H1 (cell line): Measurements from ENCODE around the gene LRIT2.

Experiments
- ZNF274 ChIP-seq: IDR thresholded peaks from 2 replicates; pipeline ENCODE4 v1.7.0; 2012; ENCODE audit warnings: low read length, borderline replicate concordance; ENCODE audit errors: extremely low read depth
- TF ChIP-seq, protein P1 (sequence below), 3 experiments: IDR thresholded peaks; 1 replicate in 2 of 3; 2 replicates in 1 of 3; pipeline versions ENCODE4 v1.5.1 to v1.6.1; 2011; ENCODE audit warnings: low read length in 3 of 3, mild to moderate bottlenecking in 3 of 3, inconsistent platforms in 2 of 3, low read depth in 1 of 3, moderate library complexity in 1 of 3; ENCODE audit not compliant: insufficient read depth in 1 of 3; ENCODE audit errors: control extremely low read depth in 1 of 3

DNA sequence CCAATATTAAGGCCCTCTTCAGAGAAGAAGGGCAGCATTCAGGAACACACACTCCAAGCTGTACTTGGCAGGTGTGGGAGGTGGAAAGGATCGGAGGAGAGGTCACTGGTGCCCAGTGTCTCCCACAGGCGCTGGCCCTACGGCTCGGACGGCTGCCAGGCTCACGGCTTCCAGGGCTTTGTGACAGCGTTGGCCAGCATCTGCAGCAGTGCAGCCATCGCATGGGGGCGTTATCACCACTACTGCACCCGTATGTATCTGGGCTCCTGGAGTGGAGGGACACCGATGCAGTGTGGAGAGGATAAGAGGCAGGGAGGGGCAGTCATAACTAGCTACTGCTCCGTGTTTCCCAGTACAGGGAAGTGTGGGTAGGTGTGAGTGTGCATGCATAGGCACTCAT is 23.4 kb upstream of the LRIT2 start:
- TF ChIP-seq, protein P1, sequence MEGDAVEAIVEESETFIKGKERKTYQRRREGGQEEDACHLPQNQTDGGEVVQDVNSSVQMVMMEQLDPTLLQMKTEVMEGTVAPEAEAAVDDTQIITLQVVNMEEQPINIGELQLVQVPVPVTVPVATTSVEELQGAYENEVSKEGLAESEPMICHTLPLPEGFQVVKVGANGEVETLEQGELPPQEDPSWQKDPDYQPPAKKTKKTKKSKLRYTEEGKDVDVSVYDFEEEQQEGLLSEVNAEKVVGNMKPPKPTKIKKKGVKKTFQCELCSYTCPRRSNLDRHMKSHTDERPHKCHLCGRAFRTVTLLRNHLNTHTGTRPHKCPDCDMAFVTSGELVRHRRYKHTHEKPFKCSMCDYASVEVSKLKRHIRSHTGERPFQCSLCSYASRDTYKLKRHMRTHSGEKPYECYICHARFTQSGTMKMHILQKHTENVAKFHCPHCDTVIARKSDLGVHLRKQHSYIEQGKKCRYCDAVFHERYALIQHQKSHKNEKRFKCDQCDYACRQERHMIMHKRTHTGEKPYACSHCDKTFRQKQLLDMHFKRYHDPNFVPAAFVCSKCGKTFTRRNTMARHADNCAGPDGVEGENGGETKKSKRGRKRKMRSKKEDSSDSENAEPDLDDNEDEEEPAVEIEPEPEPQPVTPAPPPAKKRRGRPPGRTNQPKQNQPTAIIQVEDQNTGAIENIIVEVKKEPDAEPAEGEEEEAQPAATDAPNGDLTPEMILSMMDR (IDR thresholded peaks at IDR 0.05; ENCODE audit: control extremely low read depth in 1 of 3, insufficient read depth in 1 of 3, low read depth in 1 of 3, low read length in 3 of 3) = no peak
- no peak for TF ChIP-seq ZNF274
